KBM-7 (cell line): ENCODE results near the gene FBXO31.
A peak's percentile ranks its signal among the peaks of the same experiment; 100 is the strongest.

ENCODE experiments used
- DNase-seq: peaks from one replicate; pipeline ENCODE4 v3.0.0-alpha.2; 2015
- in situ Hi-C: fragments of 300-500 bp; cut with MboI; formaldehyde crosslinking; loops from 2 replicates; pipeline ENCODE4 v1.14.3; 2020; ENCODE audit warnings: low sequenced_read_pairs, low pct_unique_long_range_greater_than_20kb, mixed read lengths

FBXO31 gene

DNA sequence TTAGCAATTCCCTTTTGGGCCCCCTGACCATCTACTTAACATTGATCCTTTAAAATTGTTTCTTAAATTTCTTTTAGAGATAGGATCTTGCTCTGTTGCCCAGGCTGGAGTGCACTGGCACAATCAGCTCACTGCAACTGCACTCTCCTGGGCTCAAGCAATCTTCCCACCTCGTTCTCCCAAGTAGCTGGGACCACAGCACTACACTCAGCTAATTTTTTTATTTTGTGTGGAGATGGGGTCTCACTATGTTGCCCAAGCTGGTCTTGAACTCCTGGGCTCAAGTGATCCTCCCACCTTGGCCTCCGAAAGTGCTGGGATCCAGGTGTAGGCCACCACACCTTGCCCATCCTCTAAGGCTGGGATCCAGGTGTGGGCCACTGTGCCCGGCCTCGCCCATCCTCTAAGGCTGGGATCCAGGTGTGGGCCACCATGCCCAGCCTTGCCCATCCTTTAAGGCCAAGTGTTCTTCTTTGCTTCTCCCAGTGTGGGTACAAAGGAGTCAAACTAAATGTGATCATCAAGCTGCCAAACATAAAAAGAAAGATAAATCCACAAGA lies 79.5 kb downstream of the FBXO31 start:
- DNase-seq, result no peak
- in situ Hi-C loops, result no loop called here

DNA sequence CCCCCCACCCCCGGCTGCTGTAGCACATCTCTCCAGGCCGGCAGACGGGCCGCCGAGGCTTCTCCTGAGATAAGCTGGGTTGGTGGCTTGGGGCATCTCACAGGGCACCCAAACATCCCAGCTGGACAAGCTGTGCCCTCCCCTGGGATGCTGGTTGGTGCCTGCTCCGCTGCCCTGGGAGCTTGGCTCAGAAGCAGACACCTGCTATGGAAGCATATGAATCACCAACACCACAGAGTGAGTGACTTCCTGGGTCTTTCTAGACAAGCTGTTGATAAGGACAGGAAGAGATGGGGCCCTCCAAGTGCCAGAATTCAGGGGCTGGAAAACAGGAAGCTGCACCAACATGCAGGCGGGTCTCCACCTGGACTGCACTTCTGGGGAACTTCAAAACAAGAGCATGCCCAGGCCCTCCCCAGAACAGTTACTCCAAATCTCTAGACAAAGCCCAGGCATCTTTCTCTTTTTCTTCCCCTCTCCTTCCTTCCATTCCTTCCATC lies 80.1 kb downstream of the FBXO31 start:
- in situ Hi-C loops, result no loop called here
- DNase-seq, result peak; percentile 71

- in situ Hi-C loops, result no loop called here
- no peak for DNase-seq
These were observed 84.6 kb downstream of the FBXO31 start for GRCh38 chr16:87298857-87299465.

- in situ Hi-C loops, result no loop called here
- peak; percentile 39 for DNase-seq
These were observed 85.5 kb downstream of the FBXO31 start for GRCh38 chr16:87297918-87298631.

- in situ Hi-C loops, result no loop called here
- DNase-seq, result no peak
These were observed 86.2 kb downstream of the FBXO31 start for GRCh38 chr16:87297407-87297806.

DNA sequence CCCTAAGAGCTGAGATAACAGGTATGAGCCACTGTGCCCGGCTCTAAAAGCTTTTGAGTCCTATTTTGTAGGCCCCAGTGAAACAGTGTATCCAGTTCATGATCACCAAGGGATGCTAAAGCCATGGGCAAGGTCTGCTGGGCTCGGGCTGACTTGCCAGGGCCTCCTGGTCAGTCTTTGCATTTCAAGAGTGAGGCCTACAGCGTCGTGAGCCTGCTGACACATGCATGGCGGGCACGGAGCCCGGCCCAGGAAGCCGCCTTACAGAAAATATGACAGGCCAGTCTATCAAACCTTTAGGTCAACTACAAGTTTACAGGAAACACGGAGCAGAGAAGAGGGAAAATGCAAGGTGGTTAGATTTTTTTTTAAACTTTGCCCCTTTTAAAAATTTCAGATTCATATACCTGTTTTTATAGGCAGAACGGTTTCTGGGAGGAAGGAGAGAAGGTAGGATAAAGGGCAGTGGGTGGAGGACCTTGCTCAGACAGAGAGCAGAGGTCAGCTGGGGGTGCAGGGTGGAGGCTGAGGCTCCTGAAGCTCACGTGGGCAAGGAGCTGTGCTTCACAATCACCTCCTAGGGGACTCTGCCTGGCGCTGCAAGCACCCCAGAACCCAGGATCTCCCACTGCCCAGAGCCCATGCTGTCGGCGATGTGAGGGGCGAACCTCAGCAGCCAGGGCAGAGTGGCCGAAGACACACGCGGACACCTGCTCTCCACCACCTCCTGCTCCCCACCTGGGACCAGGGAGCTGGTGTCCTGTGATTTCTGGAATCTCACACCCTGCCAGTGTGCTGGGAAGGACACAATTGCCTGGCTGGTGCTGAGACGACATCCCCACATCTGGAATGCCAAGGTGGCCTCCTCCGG lies 87.7 kb downstream of the FBXO31 start:
- DNase-seq, result no peak
- in situ Hi-C loops, result no loop called here

DNA sequence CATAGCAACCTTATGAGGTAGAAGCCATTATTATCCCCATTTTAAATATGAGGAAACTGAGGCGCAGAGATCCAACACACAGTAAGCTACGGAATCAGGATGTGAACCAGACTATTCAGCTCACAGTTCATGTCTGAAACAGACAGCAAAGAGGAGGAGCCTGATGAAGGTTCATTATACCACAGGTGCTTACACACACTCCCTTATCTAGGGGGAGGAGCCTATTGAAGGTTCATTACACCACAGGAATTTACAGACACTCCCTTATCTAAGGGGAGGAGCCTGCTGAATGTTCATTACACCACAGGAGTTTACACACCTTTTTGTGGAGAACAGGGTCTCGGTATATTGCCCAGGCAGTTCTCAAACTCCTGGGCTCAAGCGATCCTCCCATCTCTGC lies 88.3 kb downstream of the FBXO31 start:
- DNase-seq, result peak; percentile 31
- in situ Hi-C loops, result no loop called here

DNA sequence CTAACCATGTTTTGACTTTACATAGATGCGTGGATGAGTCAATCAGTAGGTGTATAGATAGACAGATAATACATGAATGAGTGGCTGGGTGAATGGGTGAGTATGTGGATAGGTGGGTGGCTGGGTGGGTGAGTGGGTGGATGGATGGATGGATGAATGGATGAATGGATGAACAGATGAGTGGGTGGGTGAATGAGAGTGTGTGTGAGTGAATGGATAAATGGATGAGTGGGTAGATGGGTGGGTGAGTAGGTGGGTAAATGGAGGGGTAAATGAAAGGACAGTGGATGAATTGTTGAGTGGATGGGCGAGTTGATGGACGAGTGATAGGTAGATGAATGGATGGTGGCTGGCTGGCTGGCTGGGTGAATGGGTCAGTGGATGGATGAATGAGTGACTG lies 89.6 kb downstream of the FBXO31 start:
- in situ Hi-C loops, result no loop called here
- DNase-seq, result no peak

- in situ Hi-C loops, result no loop called here
- no peak for DNase-seq
These were observed 91.6 kb downstream of the FBXO31 start for GRCh38 chr16:87291944-87292343.

- in situ Hi-C loops, result no loop called here
- no peak for DNase-seq
These were observed 94.7 kb downstream of the FBXO31 start for GRCh38 chr16:87288753-87289362.

GRCh38 chr16:87286839-87287626 lies 96.5 kb downstream of the FBXO31 start:
- in situ Hi-C loops, result no loop called here
- DNase-seq, result no peak

DNA sequence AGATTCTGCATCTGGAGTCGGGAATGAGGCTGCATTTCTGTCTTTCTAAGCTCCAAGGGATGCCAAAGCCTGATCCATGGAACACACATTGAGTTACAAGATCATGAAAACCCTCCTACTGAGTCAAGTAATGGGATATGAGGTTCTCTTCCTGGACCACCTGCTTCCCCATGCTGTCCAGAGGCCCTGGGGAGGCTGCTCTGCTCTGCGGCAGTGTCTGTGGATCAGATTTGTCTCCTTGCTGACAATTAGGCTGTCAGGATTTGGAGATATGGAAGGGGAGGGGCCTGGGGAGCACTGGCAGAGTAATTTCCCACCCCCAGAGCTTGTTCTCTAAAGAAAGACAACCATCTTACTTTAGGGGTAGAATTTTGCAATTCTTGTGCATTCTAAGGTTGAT lies 99.4 kb downstream of the FBXO31 start:
- in situ Hi-C loops, result no loop called here

GRCh38 chr16:87279094-87279658 lies 104.4 kb downstream of the FBXO31 start:
- DNase-seq, result no peak
- in situ Hi-C loops, result no loop called here

More for the DNA sequence above, 99.4 kb downstream of the FBXO31 start:
- no peak for DNase-seq

DNA sequence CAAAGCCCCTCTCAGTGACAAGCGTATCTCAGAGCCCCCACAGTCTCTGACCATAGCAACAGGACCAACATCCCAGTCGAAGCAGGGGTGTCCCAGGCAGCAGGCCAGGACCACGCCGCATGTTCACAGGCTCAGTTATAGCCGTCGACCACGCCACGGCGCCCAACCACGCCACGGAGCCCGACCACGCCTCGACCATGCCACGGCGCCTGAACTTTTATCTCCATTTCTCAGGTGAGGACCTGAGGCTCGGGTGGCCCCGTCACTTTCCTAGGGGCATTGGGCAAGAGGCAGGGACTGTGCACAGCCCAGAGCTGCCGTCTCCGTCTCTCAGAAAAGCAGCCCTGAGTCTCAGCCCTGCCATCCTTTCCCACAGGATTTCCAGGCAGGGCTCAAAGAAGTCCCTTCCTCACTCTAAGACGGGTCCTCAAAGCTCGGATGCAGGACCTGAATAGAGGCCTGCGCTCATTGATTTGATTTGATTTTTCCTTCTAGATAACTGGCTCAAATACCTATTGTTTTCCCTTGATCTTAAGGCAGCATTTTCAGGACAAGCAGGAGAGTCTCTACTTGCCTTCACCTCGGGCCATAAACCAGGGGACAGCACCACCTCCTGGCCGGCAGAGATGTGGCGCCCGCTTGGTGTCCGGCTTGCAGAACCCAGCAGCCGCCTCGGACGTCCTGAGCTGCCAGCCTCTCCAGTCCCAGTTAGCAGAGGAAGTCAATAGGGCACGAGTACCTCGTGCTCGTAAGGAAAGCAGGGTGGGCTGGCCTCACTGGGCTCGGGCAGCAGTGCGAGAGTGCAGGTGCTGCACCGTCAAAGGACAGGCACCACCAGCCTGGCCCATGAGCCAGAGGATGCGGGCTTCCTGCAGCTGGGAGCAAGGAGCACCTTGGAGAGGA lies 105.1 kb downstream of the FBXO31 start:
- DNase-seq, result peak; percentile 72

More for the DNA sequence above, 105.1 kb downstream of the FBXO31 start:
- in situ Hi-C loops, result no loop called here
